Activated T-cell treated with anti-CD3 and anti-CD28 coated beads for 4 hours (primary cell): ENCODE measurements around the gene ATG101.
"Not testable (repeated sequence)": the region's sequence is repeated elsewhere in the genome, so short reads cannot be mapped to it uniquely, and the experiment has no call there.

Experiments
- DNase-seq: peaks from one replicate; pipeline ENCODE4 v3.0.0-alpha.2; 2020

Gene ATG101

DNA sequence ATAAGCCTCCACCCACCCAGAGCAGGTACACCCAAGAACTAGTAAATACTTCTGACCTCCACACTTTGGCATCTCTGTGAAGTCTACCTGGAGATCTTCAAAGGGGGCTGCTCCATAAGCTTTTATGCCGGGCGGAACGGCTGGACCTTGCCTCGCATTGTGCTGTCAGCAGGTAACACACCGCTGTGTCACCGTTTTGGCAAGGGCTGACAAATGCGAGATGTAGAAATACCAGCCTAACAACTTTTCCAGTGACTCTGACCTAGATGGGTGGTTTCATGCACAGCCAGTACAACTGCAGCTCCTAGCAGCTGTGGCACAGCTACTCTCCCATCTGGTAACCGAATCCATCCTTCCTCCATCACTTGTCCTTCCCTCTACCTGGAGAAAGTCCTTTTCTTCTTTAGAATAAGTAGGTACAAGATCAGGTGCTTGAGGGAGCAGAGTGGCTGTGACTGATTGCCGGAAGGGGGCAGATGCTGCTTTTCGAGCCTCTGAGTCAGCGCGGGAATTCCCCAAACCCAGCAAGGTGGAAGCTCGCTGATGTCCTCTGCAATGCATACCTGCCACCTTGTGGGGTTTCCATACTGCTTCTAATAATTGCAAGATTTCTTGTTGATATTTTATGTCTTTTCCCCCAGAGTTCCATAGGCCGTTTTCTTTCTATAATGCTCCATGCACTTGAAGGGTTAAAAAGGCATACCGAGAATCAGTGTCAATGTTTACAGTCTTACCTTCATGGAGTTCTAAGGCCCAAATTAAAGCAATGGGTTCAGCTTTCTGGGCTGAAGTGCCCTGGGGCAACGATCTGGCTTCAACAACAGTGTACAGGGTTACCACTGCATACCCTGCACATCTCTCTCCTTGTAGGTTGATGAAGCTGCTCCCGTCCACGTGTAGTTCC lies 46.7 kb downstream of the ATG101 start:
- DNase-seq: peak; percentile 56

DNA sequence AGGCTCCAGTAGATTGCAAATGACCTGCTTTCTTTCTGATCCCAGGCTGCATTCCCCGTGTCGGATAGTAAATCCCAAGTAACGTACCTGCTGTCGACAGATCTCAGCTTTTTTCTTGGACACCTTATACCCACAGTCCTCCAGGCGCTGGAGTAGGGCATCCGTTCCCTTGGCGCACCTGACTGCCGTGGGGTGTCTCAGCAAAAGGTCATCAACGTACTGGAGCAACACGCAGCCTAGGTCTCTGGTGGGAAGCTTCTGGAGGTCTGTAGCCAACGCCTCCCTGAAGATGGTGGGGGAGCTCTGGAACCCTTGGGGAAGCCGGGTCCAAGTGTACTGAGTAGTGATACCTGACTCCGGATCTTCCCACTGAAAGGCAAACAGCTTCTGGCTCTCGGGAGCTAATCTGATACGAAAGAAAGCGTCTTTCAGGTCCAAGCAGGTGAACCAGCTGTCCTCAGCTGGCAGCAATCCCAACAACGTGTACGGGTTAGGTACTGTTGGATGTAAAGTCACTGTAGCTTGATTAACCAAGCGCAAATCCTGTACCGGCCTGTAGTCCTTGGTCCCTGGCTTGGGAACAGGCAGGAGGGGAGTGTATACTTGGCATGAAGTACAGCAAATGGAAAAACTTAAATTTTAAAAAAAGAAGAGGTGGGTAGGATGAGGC lies 48.2 kb downstream of the ATG101 start:
- not testable (repeated sequence) for DNase-seq

DNA sequence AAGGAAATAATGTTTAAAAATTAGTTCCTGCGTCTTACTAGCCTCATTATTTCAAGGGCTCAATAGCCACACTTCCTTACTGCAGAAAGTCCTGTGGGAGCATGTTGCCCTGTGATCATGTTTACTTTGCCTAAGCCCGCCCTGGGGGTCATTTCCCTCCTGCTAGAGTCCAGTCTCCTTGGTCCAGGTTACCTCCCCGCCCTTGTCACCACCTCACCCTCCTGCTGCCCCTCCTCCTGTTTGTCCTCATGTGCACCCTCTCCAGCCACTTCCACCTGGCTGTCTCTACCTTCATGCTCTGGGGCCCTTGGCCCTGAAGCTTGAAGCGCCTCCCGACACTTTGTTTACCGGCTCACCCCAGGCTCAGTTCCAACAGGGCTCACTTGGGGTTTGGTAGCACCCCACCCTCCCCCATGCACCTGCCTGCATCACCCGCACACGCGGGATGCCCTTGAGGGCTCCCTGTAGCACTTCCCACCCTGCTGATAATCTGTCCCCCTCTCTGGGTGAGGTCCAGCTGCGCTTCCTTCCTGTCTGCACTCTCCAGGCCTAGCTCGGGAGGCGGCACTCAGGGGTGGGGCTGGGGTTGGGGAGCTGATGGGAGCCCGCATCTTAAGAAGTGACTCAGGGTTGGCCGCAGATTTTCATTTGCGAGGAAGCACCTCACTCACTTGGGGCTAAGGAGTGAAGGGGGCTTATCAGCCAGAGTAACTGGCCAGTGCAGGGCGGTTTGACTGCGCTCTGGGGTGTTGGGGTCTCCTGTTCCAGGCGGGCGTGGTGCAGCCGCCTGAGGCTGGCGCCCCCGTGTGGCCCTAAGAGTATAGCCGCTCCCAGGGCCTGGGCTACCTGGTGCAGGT lies 49.8 kb downstream of the ATG101 start:
- peak; percentile 4 for DNase-seq

DNA sequence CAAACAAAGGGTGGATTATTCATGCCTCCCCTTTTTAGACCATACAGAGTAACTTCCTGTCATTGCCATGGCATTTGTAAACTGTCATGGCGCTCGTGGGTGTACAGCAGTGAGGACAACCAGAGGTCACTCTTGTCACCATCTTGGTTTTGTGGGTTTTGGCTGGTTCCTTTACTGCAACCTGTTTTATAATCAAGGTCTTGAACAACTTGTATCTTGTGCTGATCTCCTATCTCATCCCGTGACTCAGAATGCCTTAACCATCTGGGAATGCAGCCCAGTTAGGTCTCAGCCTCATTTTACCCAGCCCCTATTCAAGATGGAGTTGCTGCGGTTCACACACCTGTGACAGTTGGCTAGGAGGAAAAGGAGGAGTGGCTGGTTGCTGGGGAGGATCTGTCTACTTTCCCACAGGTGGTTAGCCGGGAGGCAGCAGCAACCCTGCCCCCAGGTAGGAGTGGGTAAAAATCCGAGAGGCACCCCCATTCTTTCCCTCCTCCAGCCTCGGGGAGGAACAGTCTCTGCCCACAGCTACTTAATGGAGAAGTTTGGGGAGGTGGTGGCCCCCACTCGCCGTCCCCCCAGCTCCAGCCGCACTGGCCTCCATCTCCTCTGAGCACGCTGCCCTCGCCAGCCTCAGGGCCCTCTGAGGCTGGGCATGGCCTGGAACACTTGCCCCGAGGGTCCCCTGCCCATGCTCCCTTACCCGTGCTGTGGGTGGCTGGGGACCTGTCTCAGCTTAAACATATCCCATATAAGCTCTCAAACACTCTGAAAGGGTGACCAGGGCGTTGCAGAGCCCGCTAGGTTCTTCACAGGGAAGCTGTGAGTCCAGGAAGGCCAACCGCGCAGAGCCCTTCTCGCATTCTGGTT lies 51.4 kb downstream of the ATG101 start:
- no peak for DNase-seq

DNA sequence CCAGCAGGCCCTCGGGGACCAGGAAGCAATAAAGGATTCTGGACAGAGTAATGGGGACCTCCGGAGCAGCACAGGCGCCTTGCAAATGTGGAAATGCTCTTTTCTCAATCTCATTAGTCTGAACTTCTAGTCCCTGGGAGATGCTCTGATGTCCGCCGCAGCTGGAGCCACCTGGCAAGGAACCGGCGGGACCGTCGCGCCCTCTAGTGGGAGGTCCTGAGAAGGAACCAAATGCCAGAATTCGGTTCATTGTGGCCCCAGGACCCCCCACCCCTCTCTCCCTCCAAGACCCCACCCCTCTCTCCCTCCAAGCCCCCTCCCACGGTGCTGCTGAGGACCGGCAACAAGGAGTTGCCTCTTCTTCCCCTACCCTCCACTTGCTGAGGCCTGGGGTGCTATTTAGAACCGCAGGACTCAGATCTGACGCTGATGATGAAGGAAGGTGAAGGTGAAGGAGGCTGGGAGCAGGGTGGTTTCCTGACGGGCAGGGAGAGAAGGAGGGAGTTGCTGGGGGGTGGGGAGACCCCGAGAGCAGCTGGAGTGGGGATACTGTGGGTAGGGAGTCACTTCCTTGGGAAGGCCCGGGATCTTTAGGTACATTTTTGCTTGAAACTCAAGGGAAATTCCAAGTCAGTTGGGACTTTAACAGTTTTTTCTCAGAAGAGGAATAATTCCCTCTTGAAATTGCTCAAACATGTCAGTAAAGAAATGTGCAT lies 52.2 kb downstream of the ATG101 start:
- peak; percentile 55 for DNase-seq

DNA sequence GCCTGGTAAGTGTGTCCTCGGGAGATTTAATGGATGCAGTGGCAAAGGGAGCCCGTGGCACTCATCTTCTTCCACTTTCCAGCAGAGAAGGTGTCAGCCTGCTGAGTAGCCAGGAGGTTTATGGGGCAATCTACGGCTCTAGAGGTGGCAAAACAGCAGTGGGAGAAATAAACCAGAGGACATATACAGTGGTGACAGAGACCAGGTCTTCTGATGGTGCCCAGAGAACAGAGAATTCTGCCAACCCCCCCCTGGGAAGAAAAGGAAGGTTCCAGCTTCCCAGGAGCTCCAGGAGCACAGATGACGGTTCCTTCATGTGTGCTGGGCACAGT lies 52.7 kb downstream of the ATG101 start:
- DNase-seq: no peak

DNA sequence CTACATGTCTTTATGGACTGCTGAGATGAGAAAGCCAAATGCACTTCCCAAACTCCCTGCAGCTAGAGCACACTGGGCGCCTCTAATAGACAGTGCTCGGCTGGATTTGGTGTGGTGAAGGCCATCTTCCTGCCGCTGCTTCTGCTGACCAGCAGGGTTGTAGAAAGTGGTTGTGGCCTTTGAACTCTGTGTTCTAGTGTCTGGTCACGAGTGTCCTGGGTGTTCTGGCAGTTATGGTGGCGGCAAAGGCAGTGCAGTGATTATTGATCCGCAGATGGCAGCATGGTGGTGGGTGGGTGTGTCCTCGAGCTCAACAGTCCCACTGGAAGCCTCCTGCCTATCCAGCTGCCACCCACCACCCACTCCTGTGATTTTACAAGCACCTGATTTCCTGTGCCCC lies 53.1 kb downstream of the ATG101 start:
- DNase-seq: no peak

DNA sequence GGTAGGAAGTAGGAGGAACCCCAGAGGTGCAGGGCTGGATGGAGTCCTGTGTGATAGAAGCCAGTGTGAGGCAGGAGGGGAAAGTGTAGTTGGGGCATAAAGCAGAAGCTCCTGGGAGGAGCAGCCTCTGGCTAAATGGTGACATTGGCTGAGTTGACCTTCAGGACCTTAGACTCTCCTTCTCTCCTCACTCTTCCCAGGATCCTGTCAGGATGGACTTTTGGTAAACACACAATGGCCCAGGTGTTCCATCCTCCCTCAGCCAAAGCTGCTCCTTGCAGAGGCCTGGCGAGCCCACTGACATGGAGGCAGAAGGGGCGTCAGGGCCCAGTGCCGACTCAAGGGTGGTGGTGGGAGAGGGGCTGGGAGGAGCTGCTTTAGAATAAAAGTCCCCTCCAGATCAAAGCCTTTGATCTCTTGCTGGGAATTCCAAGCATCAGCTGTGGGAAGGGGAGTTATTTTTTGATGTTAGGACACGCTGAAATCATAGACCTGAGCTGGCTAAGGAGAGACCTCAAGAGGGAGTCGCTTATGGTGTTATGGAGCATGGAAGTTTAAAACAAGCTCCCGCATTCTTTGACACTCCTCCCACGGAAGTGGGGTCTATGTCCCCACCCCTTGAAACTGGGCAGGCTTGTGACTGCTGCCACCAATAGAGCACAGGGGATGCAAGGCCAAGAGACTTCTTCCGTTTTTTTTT lies 53.9 kb downstream of the ATG101 start:
- DNase-seq: no peak

DNA sequence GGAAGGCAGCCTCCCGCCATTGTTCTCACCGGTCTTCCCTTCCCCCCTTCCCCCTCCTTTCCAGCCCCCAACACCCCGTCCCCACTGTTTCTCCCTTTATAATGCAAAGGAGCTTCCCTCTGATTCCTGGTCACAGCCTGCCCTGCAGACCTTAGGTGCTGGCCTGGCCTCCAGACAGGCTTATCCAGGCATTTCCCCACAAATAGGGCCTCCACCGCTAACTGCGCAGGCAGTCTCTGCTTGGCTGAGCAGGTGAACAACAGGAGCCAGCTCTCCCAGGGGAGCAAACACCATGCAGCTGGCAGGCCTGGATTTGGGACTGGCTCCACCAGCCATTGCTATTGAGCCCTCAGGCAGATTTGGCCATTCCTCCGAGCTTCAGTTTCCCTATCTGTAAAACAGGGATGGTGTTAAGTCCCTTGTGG lies 55.7 kb downstream of the ATG101 start:
- no peak for DNase-seq

DNA sequence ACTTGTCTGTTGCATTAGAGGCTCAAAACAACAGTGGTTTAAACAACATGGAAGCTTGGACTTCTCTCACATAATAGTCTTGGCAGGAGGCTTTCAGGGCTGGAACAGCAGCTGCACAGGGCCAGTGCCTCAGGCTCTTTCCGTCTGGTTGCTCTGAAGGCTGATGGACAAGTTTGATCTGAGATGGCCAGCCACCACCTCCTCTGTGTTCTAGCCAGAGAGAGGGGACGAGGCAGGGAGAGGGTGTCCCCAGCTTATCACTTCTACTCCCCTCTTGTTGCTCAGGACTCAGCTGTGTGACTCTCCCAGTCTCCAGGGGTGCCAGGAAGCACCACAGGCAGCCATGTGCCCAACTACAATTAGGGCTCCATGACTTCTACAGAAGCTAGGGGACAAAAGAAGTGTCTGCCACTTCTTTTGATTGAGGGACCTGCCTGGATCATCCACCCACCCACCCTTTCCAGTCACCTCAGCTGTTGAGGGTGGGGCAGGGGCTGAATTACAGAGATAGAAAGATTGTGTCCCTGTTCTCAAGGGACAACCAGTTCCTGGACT lies 56.3 kb downstream of the ATG101 start:
- no peak for DNase-seq
